Adipocyte (in vitro differentiated cells): ENCODE results near the gene YBX3.

Experiments
- DNase-seq: peaks from one replicate; pipeline ENCODE4 v3.0.0-alpha.2; 2015; ENCODE audit warnings: low read depth
- H3K27me3 ChIP-seq: replicated peaks from 2 replicates; pipeline ENCODE4 v1.7.0; 2013; ENCODE audit warnings: mild to moderate bottlenecking, low read length, moderate library complexity; ENCODE audit not compliant: control insufficient read depth, insufficient read depth
- H3K36me3 ChIP-seq: 2 replicates; pipeline ENCODE4 v1.7.0; 2013; ENCODE audit warnings: low read length, mild to moderate bottlenecking, moderate library complexity; ENCODE audit not compliant: control insufficient read depth, insufficient read depth, severe bottlenecking
- H3K4me1 ChIP-seq: 2 replicates; pipeline ENCODE4 v1.7.0; 2013; ENCODE audit warnings: mild to moderate bottlenecking, low read length, moderate library complexity; ENCODE audit not compliant: control insufficient read depth, insufficient read depth
- H3K4me3 ChIP-seq: 2 replicates; pipeline ENCODE4 v1.7.0; 2013; ENCODE audit warnings: mild to moderate bottlenecking, low read length, moderate library complexity
- H3K9ac ChIP-seq: 2 replicates; pipeline ENCODE4 v1.7.0; 2013; ENCODE audit warnings: mild to moderate bottlenecking, low read length, moderate library complexity
- H3K9me3 ChIP-seq: 2 replicates; pipeline ENCODE4 v1.7.0; 2013; ENCODE audit warnings: mild to moderate bottlenecking, low read length, moderate library complexity; ENCODE audit not compliant: control insufficient read depth

The YBX3 gene

DNA sequence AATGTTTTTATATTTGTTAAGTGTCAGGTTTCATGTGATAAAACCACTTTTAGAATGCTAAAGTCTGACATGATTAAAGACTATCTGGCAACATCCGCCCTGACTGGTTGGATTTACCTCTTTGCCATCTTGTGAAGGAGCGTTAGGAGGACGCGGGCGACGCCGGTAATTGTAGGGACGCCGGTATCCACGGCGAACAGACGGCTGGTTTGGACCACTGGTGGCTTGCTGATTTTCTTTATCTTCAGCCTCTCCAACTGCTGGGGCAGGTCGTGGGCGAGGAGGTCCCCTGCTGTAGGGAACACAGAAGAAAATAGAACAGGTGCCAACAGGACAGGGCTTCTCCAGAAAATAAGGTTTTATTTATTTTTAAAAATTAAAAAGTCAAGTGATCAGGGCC, 21.3 kb downstream of the YBX3 start:
- H3K4me1 ChIP-seq, result peaks cover 25% of the 10 kb centered on the region
- peak overlapping the region; percentile 54 for H3K9ac ChIP-seq
- H3K9me3 ChIP-seq, result no peaks in the 10 kb centered on the region
- no peak for DNase-seq
- peak overlapping the region; percentile 56 for H3K4me3 ChIP-seq
- H3K27me3 ChIP-seq, result no peaks in the 10 kb centered on the region
- peaks cover 93% of the 10 kb centered on the region for H3K36me3 ChIP-seq

DNA sequence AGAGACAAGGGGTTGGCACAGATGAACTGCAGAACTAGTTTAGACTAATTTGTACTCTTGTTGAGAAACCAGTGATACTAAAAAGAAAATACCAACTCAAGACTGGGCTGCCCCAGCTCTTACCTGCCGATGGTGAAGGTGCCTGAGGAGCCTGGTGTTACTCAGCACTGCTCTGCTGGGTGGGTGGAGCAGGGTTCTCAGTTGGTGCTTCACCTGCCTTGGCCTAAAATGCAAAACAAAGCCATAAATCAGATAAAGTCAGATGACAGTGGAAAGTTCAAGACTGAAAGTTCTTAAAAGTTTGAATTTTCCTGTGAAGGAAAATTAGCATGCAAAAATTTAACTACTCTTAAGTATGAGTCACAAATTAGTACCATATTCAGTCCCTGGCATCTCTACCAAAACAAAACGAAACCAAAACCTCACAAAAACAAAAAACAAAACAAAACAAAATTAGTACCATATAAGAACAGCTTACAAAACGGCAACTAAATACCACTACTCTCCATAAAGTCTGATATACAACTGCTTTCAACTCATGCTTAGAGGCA, 21.9 kb downstream of the YBX3 start:
- H3K36me3 ChIP-seq, result peaks cover 97% of the 10 kb centered on the region
- peak; percentile 78 for DNase-seq

DNA sequence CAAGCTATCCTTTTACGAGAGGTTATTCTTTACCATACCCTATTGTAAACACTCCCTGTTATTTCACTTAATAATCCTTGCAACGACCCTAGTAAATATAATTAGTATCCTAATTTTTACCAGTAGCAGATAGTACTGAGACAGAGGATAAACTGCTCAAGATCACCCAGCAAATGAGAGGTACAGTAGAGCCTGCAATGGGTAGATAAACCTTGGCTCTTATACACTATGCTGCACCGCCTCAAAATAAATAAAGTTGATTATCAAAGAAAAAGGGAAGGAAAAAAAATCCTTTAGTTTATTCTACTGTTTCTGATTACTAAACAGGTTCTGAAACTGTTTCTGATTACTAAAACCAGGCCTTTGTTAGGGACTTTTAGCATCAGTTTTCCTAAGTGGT, 22.5 kb downstream of the YBX3 start:
- Histone ChIP-seq H3K9me3 (no peaks in the 10 kb centered on the region), H3K27me3 (no peaks in the 10 kb centered on the region), H3K9ac (no peak overlapping the region), H3K4me3 (no peak overlapping the region), H3K4me1 (peaks cover 16% of the 10 kb centered on the region), H3K36me3 (peaks cover 97% of the 10 kb centered on the region)
- DNase-seq, result no peak

More for the DNA sequence above, 21.9 kb downstream of the YBX3 start:
- H3K9ac ChIP-seq, result peak overlapping the region; percentile 54
- H3K27me3 ChIP-seq, result no peaks in the 10 kb centered on the region
- peaks cover 21% of the 10 kb centered on the region for H3K4me1 ChIP-seq
- H3K4me3 ChIP-seq, result peak overlapping the region; percentile 56
- H3K9me3 ChIP-seq, result no peaks in the 10 kb centered on the region

DNA sequence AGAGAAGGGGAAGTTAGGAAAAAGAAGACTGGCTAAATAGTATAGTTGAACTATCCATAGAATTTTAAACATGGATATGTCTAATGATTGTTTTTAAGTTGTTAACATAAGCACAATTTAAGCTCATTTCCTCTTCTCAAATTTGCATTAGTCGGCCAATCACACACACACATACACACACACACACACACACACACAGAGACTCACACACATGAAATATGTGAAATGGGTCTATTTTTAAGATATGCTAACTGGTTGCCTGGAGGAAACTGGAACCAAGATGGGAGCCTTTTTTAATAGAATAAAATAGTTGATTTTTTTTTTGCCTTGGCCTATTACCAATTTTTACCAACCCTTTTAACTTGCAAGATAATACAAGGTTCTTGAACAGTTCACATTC, 25.3 kb downstream of the YBX3 start:
- no peak for DNase-seq
- Histone ChIP-seq H3K36me3 (peaks cover 71% of the 10 kb centered on the region), H3K9ac (no peak overlapping the region), H3K4me1 (peaks cover 11% of the 10 kb centered on the region), H3K27me3 (no peaks in the 10 kb centered on the region), H3K9me3 (no peaks in the 10 kb centered on the region), H3K4me3 (no peak overlapping the region)

DNA sequence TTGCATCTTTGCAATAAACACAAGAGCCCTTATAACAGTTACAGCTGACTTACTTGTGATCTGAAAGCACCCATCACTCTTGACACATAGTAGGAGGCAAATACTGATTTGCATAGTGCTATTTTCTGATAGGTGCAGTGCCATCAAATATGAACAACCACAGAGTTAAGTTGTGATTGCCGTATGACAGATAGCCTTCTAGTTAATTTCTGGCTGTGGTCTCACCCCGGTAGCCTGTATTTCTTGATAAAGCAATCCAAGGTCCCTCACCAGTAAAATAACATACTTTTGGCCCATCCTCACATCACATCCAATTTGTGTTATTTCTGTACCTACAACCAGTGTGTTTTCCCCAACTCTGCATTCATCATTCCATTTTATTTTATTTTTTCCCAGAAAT, 26.0 kb downstream of the YBX3 start:
- H3K36me3 ChIP-seq, result peaks cover 64% of the 10 kb centered on the region

DNA sequence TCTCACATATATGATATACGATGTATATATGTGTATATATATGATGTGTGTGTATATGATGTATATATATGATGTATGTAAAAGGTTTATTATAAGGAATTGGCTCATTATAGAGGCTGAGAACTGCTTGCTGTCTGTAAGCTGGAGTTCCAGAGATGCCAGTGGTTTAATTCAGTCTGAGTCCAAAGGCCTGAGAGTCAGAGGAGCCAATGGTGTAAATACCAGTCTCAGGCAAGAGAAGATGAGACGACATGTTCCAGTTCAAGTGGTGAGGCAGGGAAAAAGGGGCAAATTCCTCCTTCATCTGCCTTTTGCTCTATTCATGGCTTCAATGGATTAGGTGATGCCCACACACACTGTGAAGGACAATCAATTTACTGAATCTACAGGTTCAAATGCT, 32.2 kb downstream of the YBX3 start:
- peak; percentile 29 for DNase-seq
- Histone ChIP-seq H3K9me3 (no peaks in the 10 kb centered on the region), H3K4me1 (no peaks in the 10 kb centered on the region), H3K4me3 (no peak overlapping the region), H3K27me3 (no peaks in the 10 kb centered on the region), H3K9ac (no peak overlapping the region), H3K36me3 (peaks cover 2% of the 10 kb centered on the region)

More for the DNA sequence above, 26.0 kb downstream of the YBX3 start:
- no peak overlapping the region for H3K9ac ChIP-seq
- no peaks in the 10 kb centered on the region for H3K9me3 ChIP-seq
- no peaks in the 10 kb centered on the region for H3K27me3 ChIP-seq
- DNase-seq, result no peak
- no peak overlapping the region for H3K4me3 ChIP-seq
- peaks cover 11% of the 10 kb centered on the region for H3K4me1 ChIP-seq

DNA sequence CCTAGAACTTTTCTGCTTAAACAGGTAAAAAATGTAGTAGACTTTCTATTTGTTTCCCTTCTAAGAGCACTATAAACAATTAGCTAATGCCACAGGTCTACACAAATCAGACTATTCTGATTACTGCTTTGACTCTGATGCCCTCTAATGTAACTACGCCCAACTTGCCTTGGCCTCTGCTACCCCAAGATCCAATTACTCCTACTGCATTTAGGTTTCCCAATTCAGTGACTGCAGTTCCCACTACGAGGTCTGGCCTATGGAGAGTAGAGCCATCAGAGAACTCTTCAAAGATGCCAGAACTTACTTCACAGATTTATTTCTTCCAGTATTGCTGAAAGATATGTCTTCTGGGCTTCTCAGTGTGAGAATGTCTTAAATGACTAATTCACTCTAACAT, 34.0 kb downstream of the YBX3 start:
- Histone ChIP-seq H3K4me1 (no peaks in the 10 kb centered on the region), H3K36me3 (no peaks in the 10 kb centered on the region), H3K27me3 (no peaks in the 10 kb centered on the region), H3K4me3 (no peak overlapping the region), H3K9me3 (no peaks in the 10 kb centered on the region), H3K9ac (no peak overlapping the region)
- DNase-seq, result no peak

DNA sequence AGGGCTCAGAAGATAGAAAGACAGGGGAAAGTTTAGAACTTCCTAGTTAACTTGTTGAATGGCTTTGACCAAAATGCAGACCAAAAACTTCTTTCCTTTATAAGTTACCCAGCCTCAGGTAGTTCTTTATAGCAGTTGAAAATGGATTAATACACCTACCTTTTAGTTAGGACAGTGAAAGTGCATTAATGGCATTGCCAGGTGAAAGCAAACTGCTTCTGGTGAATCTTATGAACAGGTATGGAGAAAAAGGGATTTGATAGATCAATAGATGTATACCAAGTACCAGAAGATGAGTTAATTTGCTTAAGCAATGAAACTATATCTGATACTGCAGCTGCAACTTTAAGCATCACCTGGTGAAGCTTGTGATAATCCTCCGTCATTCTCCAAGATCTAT, 35.1 kb downstream of the YBX3 start:
- no peaks in the 10 kb centered on the region for H3K27me3 ChIP-seq
- H3K9ac ChIP-seq, result no peak overlapping the region
- H3K4me1 ChIP-seq, result no peaks in the 10 kb centered on the region
- no peaks in the 10 kb centered on the region for H3K9me3 ChIP-seq
- H3K4me3 ChIP-seq, result no peak overlapping the region
- H3K36me3 ChIP-seq, result no peaks in the 10 kb centered on the region
- no peak for DNase-seq

DNA sequence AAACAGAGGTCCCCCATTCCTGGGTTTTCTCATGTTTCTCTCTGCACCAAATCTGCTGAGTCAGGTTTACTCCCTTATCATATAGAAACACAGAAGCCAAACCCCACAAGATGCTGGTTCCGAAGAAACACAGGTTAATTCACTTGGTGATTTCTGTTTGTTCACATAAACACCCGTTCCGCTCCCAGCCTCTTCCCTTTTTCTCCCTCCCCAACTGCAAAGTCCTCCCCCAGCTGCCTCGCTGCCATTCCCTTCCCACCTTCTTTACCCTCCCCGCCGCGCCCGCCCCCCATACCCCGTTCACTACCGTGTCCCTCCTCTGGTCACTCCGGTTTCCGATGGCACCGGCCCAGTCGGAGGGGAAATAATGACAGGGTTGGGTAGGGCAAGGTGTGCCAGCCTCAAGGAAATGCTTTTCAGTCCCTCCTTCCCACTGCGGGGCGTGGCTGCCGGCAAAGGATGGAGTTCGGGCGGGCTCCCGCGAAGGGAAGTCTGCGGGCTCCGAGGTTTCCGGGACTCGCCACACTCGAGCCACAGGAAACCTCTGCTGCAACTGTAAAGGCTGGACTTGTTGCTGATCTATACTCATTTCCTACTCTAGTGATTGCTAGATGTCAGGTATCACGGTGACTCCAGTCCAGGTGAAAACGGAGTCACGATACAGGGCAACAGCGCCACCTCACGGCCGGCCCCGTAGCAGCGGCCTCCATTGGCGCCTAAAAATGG, 49.3 kb downstream of the YBX3 start, which contains the start of gene STYK1:
Gene STYK1 (minus strand): TSS at position 394 of the 726 bp plus-strand sequence. CDS start 39,434 bp downstream, outside the sequence.
- no peaks in the 10 kb centered on the region for H3K36me3 ChIP-seq
- no peaks in the 10 kb centered on the region for H3K4me1 ChIP-seq
- peak within 1 kb of the TSS; percentile 81 for H3K4me3 ChIP-seq
- no peaks in the 10 kb centered on the region for H3K9me3 ChIP-seq
- H3K9ac ChIP-seq, result peak within 1 kb of the TSS; percentile 59
- no peaks in the 10 kb centered on the region for H3K27me3 ChIP-seq
- DNase-seq, result peak; percentile 70

DNA sequence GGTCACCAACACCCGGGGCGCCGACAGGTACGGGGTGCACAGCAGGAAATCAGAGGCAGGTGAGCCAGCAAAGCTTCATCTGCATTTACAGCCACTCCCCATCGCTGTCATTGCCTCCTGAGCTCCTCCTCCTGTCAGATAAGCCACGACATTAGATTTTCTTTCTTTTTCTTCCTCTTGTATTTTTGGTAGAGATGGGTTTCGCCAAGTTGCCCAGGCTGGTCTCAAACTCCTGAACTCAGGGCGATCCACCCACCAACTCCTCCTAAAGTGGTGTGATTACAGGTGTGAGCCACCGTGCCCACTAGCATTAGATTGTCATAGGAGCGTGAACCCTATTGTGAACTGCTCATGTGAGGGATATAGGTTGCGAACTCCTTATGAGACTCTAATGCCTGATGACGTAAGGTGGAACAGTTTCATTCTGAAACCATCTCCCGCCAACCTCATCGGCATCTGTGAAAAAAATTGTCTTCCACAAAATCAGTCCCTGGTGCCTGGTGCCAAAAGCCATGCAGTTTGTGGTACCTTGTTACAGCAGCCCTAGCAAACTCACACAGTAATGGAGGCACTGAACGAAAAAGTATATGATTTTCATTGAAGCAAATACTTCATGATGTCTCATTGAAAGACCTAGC, 50.8 kb downstream of the YBX3 start:
- Histone ChIP-seq H3K4me3 (no peak overlapping the region), H3K4me1 (no peaks in the 10 kb centered on the region), H3K36me3 (no peaks in the 10 kb centered on the region), H3K9ac (no peak overlapping the region), H3K27me3 (no peaks in the 10 kb centered on the region), H3K9me3 (no peaks in the 10 kb centered on the region)
- no peak for DNase-seq

DNA sequence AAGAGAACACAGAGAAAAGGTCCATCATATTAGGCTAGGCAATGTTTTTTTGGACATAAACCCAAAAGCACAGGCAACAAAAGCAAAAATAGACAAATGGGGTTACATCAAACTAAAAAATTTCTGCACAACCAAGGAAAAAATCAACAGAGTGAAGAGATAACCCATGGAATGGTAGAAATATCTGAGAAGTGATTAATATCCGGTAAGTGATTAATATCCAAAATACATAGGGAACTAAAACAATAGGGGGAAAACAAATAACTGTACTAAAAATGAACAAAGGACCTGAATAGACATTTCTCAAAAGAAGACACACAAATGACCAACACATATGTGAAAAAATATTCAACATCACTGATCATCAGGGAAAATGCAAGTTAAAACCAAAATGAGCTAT, 53.6 kb downstream of the YBX3 start:
- H3K4me3 ChIP-seq, result no peak overlapping the region
- H3K4me1 ChIP-seq, result no peaks in the 10 kb centered on the region
- H3K27me3 ChIP-seq, result no peaks in the 10 kb centered on the region
- H3K9me3 ChIP-seq, result no peaks in the 10 kb centered on the region
- DNase-seq, result no peak
- no peaks in the 10 kb centered on the region for H3K36me3 ChIP-seq
- no peak overlapping the region for H3K9ac ChIP-seq
